Measurements from ENCODE around the gene DNAJB9. TPM values are rescaled to one million over a fixed set of nuclear protein-coding genes. Genes with fewer than 3 reads are reported as not detected.

Gene DNAJB9
- total RNA-seq, 4 donors from 2014 or later, result 2.8 to 28.3 (median 14.4) TPM

GRCh38 chr7:108584211-108584610 is 14.5 kb downstream of the DNAJB9 start:
- in situ Hi-C loops (cut with MboI; ENCODE audit: low pct_ligation_motif_present in 1 of 4, low pct_unique_long_range_greater_than_20kb in 1 of 4, low sequenced_read_pairs in 3 of 4), result no loop called here
- Histone ChIP-seq H3K27ac (no peak overlapping the region), H3K4me1 (no peaks in the 10 kb centered on the region), H3K9me3 (no peaks in the 10 kb centered on the region), H3K4me3 (no peak overlapping the region), H3K36me3 (peaks cover 0 to 6% (median 0%) of the 10 kb centered on the region in 4 donors), H3K27me3 (no peaks in the 10 kb centered on the region)
- intact Hi-C loops (cut with DNase I; ENCODE audit: low total_unique reads), result no loop called here
- no peak for DNase-seq
- TF ChIP-seq POLR2A (IDR thresholded peaks at IDR 0.05) (no peak), POLR2AphosphoS5 (IDR thresholded peaks at IDR 0.05) (no peak), CTCF (IDR thresholded peaks at IDR 0.05) (no peak), EP300 (IDR thresholded peaks at IDR 0.05; ENCODE audit: low read depth) (no peak)
- 100% methylated on average over 1 of the region's 1 CpG; no CpG with 5 or more reads in 1 of the 2 donors for WGBS, 2 donors (ENCODE audit: low coverage in 1 of 2)

GRCh38 chr7:108585843-108586242 is 16.2 kb downstream of the DNAJB9 start:
- TF ChIP-seq CTCF (IDR thresholded peaks at IDR 0.05) (no peak), POLR2A (IDR thresholded peaks at IDR 0.05) (no peak), POLR2AphosphoS5 (IDR thresholded peaks at IDR 0.05) (no peak), EP300 (IDR thresholded peaks at IDR 0.05; ENCODE audit: low read depth) (no peak)
- Histone ChIP-seq H3K27ac (no peak overlapping the region), H3K4me1 (no peaks in the 10 kb centered on the region), H3K36me3 (no peaks in the 10 kb centered on the region), H3K27me3 (no peaks in the 10 kb centered on the region), H3K9me3 (no peaks in the 10 kb centered on the region), H3K4me3 (no peak overlapping the region)
- in situ Hi-C loops (cut with MboI; ENCODE audit: low pct_ligation_motif_present in 1 of 4, low pct_unique_long_range_greater_than_20kb in 1 of 4, low sequenced_read_pairs in 3 of 4), result no loop called here
- intact Hi-C loops (cut with DNase I; ENCODE audit: low total_unique reads), result no loop called here
- DNase-seq, result no peak
- 86 to 87% methylated on average over 2 of the region's 2 CpGs for WGBS, 2 donors (ENCODE audit: low coverage in 1 of 2)

GRCh38 chr7:108586274-108586710 is 16.6 kb downstream of the DNAJB9 start:
- 65 to 77% methylated on average over 2 of the region's 3 CpGs for WGBS, 2 donors (ENCODE audit: low coverage in 1 of 2)
- Histone ChIP-seq H3K27ac (no peak overlapping the region), H3K4me3 (no peak overlapping the region), H3K36me3 (no peaks in the 10 kb centered on the region), H3K27me3 (no peaks in the 10 kb centered on the region), H3K4me1 (no peaks in the 10 kb centered on the region), H3K9me3 (no peaks in the 10 kb centered on the region)
- in situ Hi-C loops (cut with MboI; ENCODE audit: low pct_ligation_motif_present in 1 of 4, low pct_unique_long_range_greater_than_20kb in 1 of 4, low sequenced_read_pairs in 3 of 4) (no loop called here), intact Hi-C loops (cut with DNase I; ENCODE audit: low total_unique reads) (no loop called here)
- DNase-seq, result no peak
- TF ChIP-seq EP300 (IDR thresholded peaks at IDR 0.05; ENCODE audit: low read depth) (no peak), POLR2AphosphoS5 (IDR thresholded peaks at IDR 0.05) (no peak), CTCF (IDR thresholded peaks at IDR 0.05) (no peak), POLR2A (IDR thresholded peaks at IDR 0.05) (no peak)

GRCh38 chr7:108589199-108589598 is 19.5 kb downstream of the DNAJB9 start:
- in situ Hi-C loops (cut with MboI; ENCODE audit: low pct_ligation_motif_present in 1 of 4, low pct_unique_long_range_greater_than_20kb in 1 of 4, low sequenced_read_pairs in 3 of 4) (no loop called here), intact Hi-C loops (cut with DNase I; ENCODE audit: low total_unique reads) (no loop called here)
- Histone ChIP-seq H3K27ac (no peak overlapping the region), H3K36me3 (no peaks in the 10 kb centered on the region), H3K27me3 (no peaks in the 10 kb centered on the region), H3K4me1 (no peaks in the 10 kb centered on the region), H3K4me3 (no peak overlapping the region), H3K9me3 (no peaks in the 10 kb centered on the region)
- DNase-seq, result no peak
- TF ChIP-seq CTCF (IDR thresholded peaks at IDR 0.05), result no peak
- TF ChIP-seq EP300 (IDR thresholded peaks at IDR 0.05; ENCODE audit: low read depth), result no peak
